Measurements from ENCODE around the gene NR2F2.

The NR2F2 gene

GRCh38 chr15:96330064-96330449, 443 bp upstream of the NR2F2 start:
- DNase-seq (ENCODE audit: insufficient read length, low spot score), result no peak
- no peak for TF ChIP-seq POU2F2 (IDR thresholded peaks at IDR 0.05; ENCODE audit: low read depth, low read length)
- no peak for TF ChIP-seq SPI1 (IDR thresholded peaks at IDR 0.05; ENCODE audit: low read depth, low read length)
- no peak for TF ChIP-seq PAX5 (IDR thresholded peaks at IDR 0.05; ENCODE audit: insufficient read depth, low read length, severe bottlenecking)
- TF ChIP-seq POLR2AphosphoS5 (IDR thresholded peaks at IDR 0.05; ENCODE audit: low read depth, low read length), result no peak
- no peak for TF ChIP-seq POLR2A (IDR thresholded peaks at IDR 0.05; ENCODE audit: low read depth, low read length)
- no peak for TF ChIP-seq TAF1 (IDR thresholded peaks at IDR 0.05; ENCODE audit: low read depth, low read length)
- no peak for FAIRE-seq

- no peak for FAIRE-seq
- no peak for DNase-seq (ENCODE audit: insufficient read length, low spot score)
- TF ChIP-seq POLR2A (IDR thresholded peaks at IDR 0.05; ENCODE audit: low read depth, low read length) (no peak), SPI1 (IDR thresholded peaks at IDR 0.05; ENCODE audit: low read depth, low read length) (no peak), TAF1 (IDR thresholded peaks at IDR 0.05; ENCODE audit: low read depth, low read length) (no peak), PAX5 (IDR thresholded peaks at IDR 0.05; ENCODE audit: insufficient read depth, low read length, severe bottlenecking) (no peak), POLR2AphosphoS5 (IDR thresholded peaks at IDR 0.05; ENCODE audit: low read depth, low read length) (no peak), POU2F2 (IDR thresholded peaks at IDR 0.05; ENCODE audit: low read depth, low read length) (no peak)
Observed at GRCh38 chr15:96331144-96331944, 844 bp downstream of the NR2F2 start.

- DNase-seq (ENCODE audit: insufficient read length, low spot score), result no peak
- no peak for FAIRE-seq
- TF ChIP-seq POLR2AphosphoS5 (IDR thresholded peaks at IDR 0.05; ENCODE audit: low read depth, low read length) (no peak), PAX5 (IDR thresholded peaks at IDR 0.05; ENCODE audit: insufficient read depth, low read length, severe bottlenecking) (no peak), SPI1 (IDR thresholded peaks at IDR 0.05; ENCODE audit: low read depth, low read length) (no peak), POU2F2 (IDR thresholded peaks at IDR 0.05; ENCODE audit: low read depth, low read length) (no peak), POLR2A (IDR thresholded peaks at IDR 0.05; ENCODE audit: low read depth, low read length) (no peak), TAF1 (IDR thresholded peaks at IDR 0.05; ENCODE audit: low read depth, low read length) (no peak)
Observed at GRCh38 chr15:96331945-96332636, 1.6 kb downstream of the NR2F2 start.

GRCh38 chr15:96332637-96333121, 2.2 kb downstream of the NR2F2 start:
- FAIRE-seq (no peak), DNase-seq (ENCODE audit: insufficient read length, low spot score) (no peak)
- TF ChIP-seq POLR2AphosphoS5 (IDR thresholded peaks at IDR 0.05; ENCODE audit: low read depth, low read length) (no peak), SPI1 (IDR thresholded peaks at IDR 0.05; ENCODE audit: low read depth, low read length) (no peak), POU2F2 (IDR thresholded peaks at IDR 0.05; ENCODE audit: low read depth, low read length) (no peak), POLR2A (IDR thresholded peaks at IDR 0.05; ENCODE audit: low read depth, low read length) (no peak), PAX5 (IDR thresholded peaks at IDR 0.05; ENCODE audit: insufficient read depth, low read length, severe bottlenecking) (no peak), TAF1 (IDR thresholded peaks at IDR 0.05; ENCODE audit: low read depth, low read length) (no peak)

GRCh38 chr15:96333131-96334016, 2.9 kb downstream of the NR2F2 start:
- TF ChIP-seq POLR2AphosphoS5 (IDR thresholded peaks at IDR 0.05; ENCODE audit: low read depth, low read length) (no peak), POLR2A (IDR thresholded peaks at IDR 0.05; ENCODE audit: low read depth, low read length) (no peak), POU2F2 (IDR thresholded peaks at IDR 0.05; ENCODE audit: low read depth, low read length) (no peak), PAX5 (IDR thresholded peaks at IDR 0.05; ENCODE audit: insufficient read depth, low read length, severe bottlenecking) (no peak), SPI1 (IDR thresholded peaks at IDR 0.05; ENCODE audit: low read depth, low read length) (no peak), TAF1 (IDR thresholded peaks at IDR 0.05; ENCODE audit: low read depth, low read length) (no peak)
- FAIRE-seq (no peak), DNase-seq (ENCODE audit: insufficient read length, low spot score) (no peak)

GRCh38 chr15:96334017-96334704, 3.7 kb downstream of the NR2F2 start:
- TF ChIP-seq POLR2AphosphoS5 (IDR thresholded peaks at IDR 0.05; ENCODE audit: low read depth, low read length), result no peak
- DNase-seq (ENCODE audit: insufficient read length, low spot score), result no peak
- FAIRE-seq, result no peak

GRCh38 chr15:96334705-96335410, 4.4 kb downstream of the NR2F2 start:
- no peak for DNase-seq (ENCODE audit: insufficient read length, low spot score)
- no peak for TF ChIP-seq TAF1 (IDR thresholded peaks at IDR 0.05; ENCODE audit: low read depth, low read length)
- TF ChIP-seq POLR2A (IDR thresholded peaks at IDR 0.05; ENCODE audit: low read depth, low read length), result no peak
- TF ChIP-seq PAX5 (IDR thresholded peaks at IDR 0.05; ENCODE audit: insufficient read depth, low read length, severe bottlenecking), result no peak
- TF ChIP-seq POU2F2 (IDR thresholded peaks at IDR 0.05; ENCODE audit: low read depth, low read length), result no peak
- TF ChIP-seq SPI1 (IDR thresholded peaks at IDR 0.05; ENCODE audit: low read depth, low read length), result no peak
- no peak for TF ChIP-seq POLR2AphosphoS5 (IDR thresholded peaks at IDR 0.05; ENCODE audit: low read depth, low read length)
- no peak for FAIRE-seq

GRCh38 chr15:96335411-96336024, 5.0 kb downstream of the NR2F2 start:
- no peak for TF ChIP-seq SPI1 (IDR thresholded peaks at IDR 0.05; ENCODE audit: low read depth, low read length)
- TF ChIP-seq POU2F2 (IDR thresholded peaks at IDR 0.05; ENCODE audit: low read depth, low read length), result no peak
- TF ChIP-seq POLR2AphosphoS5 (IDR thresholded peaks at IDR 0.05; ENCODE audit: low read depth, low read length), result no peak
- no peak for TF ChIP-seq TAF1 (IDR thresholded peaks at IDR 0.05; ENCODE audit: low read depth, low read length)
- FAIRE-seq (no peak), DNase-seq (ENCODE audit: insufficient read length, low spot score) (no peak)
